Gastroesophageal sphincter (tissue), 3 donors: ENCODE measurements around the gene SLC48A1.

Experiments
- POLR2A ChIP-seq, 2 donors: fragments of 450-650 bp; IDR thresholded peaks; one replicate each; pipeline ENCODE4 v1.6.1; 2017; ENCODE audit warnings: antibody characterized with exemption in 2 of 2, mild to moderate bottlenecking in 2 of 2, moderate library complexity in 1 of 2
- POLR2AphosphoS5 ChIP-seq: sonication (generic); formaldehyde crosslinking; IDR thresholded peaks from one replicate; pipeline ENCODE4 v1.6.1; 2017; ENCODE audit warnings: antibody characterized with exemption
- TF ChIP-seq, protein P1 (sequence below), 4 experiments: fragments of 200-600 bp in 2 of 4; fragments of 450-650 bp in 2 of 4; sonication (generic) in 1 of 4; IDR thresholded peaks; one replicate each; pipeline ENCODE4 v1.5.1; 2017 to 2019; ENCODE audit warnings: antibody characterized with exemption in 4 of 4, mild to moderate bottlenecking in 2 of 4, moderate library complexity in 2 of 4

DNA sequence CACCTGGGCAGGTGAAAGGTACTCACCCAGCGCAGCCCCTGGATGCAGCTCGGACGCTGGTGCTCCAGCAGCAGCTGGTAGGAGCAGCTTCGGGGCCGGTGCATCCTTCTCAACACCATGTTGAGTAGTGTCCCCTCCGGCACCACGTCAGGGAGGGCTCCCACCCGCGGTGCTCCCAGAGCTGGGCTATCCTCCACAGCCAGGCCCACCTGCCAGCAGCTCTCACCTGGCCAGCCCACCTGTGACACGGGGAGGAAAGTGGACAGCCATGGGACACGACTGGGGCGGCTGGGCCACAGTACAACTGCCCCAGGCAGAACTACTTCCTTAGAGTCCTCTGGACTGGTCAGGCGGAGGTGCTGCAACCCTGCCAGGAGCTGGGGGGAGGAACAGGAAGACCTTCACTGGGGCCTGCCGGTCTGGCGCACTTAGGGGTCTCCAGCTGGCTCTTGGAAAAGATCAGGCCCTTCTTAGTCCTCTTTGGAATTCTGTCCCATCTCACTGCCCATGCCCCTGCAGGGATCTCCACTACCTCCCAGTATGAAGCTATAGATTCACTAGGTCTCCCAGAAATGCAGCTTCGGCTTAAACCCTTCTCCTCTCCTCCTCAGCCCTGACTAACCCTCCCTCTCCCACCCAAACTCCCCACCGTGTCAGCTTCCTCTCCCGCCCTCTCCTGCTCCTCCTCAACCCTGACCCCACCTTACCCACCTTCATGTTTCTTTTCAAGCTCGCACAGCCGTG, 15.0 kb upstream of the SLC48A1 start:
- no peak for TF ChIP-seq POLR2A (IDR thresholded peaks at IDR 0.05)
- no peak for TF ChIP-seq POLR2AphosphoS5
- TF ChIP-seq, protein P1, sequence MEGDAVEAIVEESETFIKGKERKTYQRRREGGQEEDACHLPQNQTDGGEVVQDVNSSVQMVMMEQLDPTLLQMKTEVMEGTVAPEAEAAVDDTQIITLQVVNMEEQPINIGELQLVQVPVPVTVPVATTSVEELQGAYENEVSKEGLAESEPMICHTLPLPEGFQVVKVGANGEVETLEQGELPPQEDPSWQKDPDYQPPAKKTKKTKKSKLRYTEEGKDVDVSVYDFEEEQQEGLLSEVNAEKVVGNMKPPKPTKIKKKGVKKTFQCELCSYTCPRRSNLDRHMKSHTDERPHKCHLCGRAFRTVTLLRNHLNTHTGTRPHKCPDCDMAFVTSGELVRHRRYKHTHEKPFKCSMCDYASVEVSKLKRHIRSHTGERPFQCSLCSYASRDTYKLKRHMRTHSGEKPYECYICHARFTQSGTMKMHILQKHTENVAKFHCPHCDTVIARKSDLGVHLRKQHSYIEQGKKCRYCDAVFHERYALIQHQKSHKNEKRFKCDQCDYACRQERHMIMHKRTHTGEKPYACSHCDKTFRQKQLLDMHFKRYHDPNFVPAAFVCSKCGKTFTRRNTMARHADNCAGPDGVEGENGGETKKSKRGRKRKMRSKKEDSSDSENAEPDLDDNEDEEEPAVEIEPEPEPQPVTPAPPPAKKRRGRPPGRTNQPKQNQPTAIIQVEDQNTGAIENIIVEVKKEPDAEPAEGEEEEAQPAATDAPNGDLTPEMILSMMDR (IDR thresholded peaks at IDR 0.05) = no peak
